ENCODE measurements around the gene RIN3. TPM values are rescaled to one million over a fixed set of nuclear protein-coding genes. Genes with fewer than 3 reads are reported as not detected.

Gene RIN3
- polyA plus RNA-seq, 1 donor = 15.6 TPM

GRCh38 chr14:92484132-92484823 lies 29.3 kb upstream of the RIN3 start:
- Histone ChIP-seq H3K9me3 (ENCODE audit: control insufficient read depth, low read depth, low read length) (no peaks in the 10 kb centered on the region), H3K27me3 (ENCODE audit: control insufficient read depth, insufficient read depth, low read length) (peaks cover 3% of the 10 kb centered on the region), H3K4me3 (ENCODE audit: low read length) (no peak overlapping the region), H3K36me3 (ENCODE audit: control insufficient read depth, insufficient read depth, low read length) (no peaks in the 10 kb centered on the region), H3K4me1 (ENCODE audit: control insufficient read depth, insufficient read depth, low read length) (no peaks in the 10 kb centered on the region), H3K27ac (ENCODE audit: low read length) (no peak overlapping the region)
- no CpG with 5 or more reads among the region's 7 CpGs for WGBS (ENCODE audit: insufficient coverage, low lambda C conversion rate)
- no peak for DNase-seq

DNA sequence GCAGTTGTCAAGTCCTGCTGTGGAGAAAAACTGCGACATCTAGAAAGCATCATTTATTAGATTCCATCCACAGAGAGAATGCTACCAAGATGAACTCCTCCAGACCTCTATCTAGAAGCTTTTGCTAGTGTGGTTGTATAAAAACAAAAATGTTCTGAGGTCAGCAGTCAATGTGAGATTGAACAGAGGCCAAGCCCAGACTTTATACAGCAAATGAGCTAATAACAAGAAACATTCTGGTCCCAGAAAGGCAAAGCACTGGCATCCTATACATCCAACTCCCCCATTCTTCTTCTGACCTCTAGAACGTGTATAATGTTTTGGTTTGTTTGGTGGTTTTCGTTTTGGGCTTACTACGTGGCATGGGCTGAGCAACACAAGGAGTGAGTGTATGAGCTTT lies 26.7 kb upstream of the RIN3 start:
- DNase-seq = no peak
- no peaks in the 10 kb centered on the region for H3K4me1 ChIP-seq (ENCODE audit: control insufficient read depth, insufficient read depth, low read length)

DNA sequence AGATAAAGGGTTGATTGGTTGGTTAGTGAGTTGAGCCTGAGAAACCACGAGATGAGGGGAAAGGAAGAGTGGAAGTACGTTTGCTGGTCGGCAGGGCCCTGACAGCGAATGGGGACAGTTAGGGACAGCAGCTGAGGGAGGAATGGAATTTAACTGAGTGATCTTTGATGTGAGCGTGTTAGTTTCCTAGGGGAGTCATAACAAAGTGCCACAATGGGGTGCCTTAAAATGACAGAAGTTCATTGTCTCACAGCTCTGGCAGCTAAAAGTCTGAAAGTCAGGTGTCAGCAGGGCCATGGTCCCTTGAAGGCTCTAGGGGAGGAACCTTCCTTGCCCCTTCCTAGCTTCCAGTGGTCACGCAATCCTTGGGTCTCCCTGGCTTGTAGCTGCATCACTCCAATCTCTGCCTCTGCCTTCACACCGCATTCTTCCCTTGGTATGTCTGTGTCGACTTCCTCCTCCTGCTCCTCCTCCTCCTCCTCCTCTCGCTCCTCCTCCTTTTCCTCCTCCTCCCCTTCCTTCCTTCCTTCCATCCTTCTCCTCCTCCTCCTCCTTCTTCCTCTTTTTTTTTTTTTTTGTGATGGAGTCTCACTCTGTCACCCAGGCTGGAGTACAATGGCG lies 26.0 kb upstream of the RIN3 start:
- 92% methylated on average over 2 of the region's 10 CpGs for WGBS (ENCODE audit: insufficient coverage, low lambda C conversion rate)
- no peaks in the 10 kb centered on the region for H3K36me3 ChIP-seq (ENCODE audit: control insufficient read depth, insufficient read depth, low read length)
- no peaks in the 10 kb centered on the region for H3K4me1 ChIP-seq (ENCODE audit: control insufficient read depth, insufficient read depth, low read length)
- no peak for DNase-seq
- H3K27me3 ChIP-seq (ENCODE audit: control insufficient read depth, insufficient read depth, low read length) = no peaks in the 10 kb centered on the region
- H3K4me3 ChIP-seq (ENCODE audit: low read length) = no peak overlapping the region
- no peaks in the 10 kb centered on the region for H3K9me3 ChIP-seq (ENCODE audit: control insufficient read depth, low read depth, low read length)
- no peak overlapping the region for H3K27ac ChIP-seq (ENCODE audit: low read length)

More for the DNA sequence above, 26.7 kb upstream of the RIN3 start:
- no CpG with 5 or more reads among the region's 4 CpGs for WGBS (ENCODE audit: insufficient coverage, low lambda C conversion rate)
- Histone ChIP-seq H3K27me3 (ENCODE audit: control insufficient read depth, insufficient read depth, low read length) (no peaks in the 10 kb centered on the region), H3K4me3 (ENCODE audit: low read length) (no peak overlapping the region), H3K9me3 (ENCODE audit: control insufficient read depth, low read depth, low read length) (no peaks in the 10 kb centered on the region), H3K27ac (ENCODE audit: low read length) (no peak overlapping the region), H3K36me3 (ENCODE audit: control insufficient read depth, insufficient read depth, low read length) (no peaks in the 10 kb centered on the region)

DNA sequence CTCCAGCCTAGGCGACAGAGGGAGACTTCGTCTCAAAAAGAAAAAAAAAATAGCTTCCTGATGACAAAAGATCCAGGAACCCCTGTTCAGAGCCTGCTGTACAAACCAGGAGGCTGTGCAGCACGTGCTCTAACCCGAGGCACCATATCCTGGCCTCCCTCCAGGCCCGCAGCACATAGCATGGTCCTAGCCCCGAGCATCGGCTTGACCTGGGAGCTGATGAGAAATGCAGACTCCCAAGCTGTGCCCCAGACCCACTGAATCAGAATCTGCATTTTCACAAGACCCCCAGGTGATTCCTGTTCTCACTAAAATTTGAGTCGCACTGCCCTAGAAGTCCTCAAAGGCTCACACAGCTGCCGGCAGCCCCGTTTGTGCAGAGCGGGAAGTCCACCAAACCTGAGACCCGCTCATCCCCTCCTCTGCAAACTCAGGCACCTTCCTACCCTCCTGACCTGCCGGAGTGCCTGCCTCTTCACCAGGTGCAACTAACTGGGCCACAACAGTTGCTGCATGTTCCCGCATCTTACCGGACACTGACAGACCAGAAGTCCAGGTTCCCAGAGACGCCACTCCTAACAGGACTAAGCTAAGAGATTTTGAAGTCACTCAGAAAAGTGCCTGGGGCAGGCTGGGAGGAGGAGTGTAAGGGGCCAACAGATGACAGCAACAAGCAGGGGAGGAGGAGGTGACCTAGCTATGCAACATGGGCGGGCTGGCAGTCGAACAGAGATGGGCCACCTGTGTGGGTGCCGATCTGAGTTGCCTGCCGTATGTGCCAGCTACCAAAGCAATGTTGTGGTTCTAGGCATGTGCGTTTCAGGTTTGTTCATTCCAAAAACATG lies 24.0 kb upstream of the RIN3 start:
- WGBS (ENCODE audit: insufficient coverage, low lambda C conversion rate) = no CpG with 5 or more reads among the region's 21 CpGs
- H3K36me3 ChIP-seq (ENCODE audit: control insufficient read depth, insufficient read depth, low read length) = no peaks in the 10 kb centered on the region
- no peaks in the 10 kb centered on the region for H3K9me3 ChIP-seq (ENCODE audit: control insufficient read depth, low read depth, low read length)
- H3K4me1 ChIP-seq (ENCODE audit: control insufficient read depth, insufficient read depth, low read length) = no peaks in the 10 kb centered on the region
- DNase-seq = no peak
- no peak overlapping the region for H3K27ac ChIP-seq (ENCODE audit: low read length)
- H3K27me3 ChIP-seq (ENCODE audit: control insufficient read depth, insufficient read depth, low read length) = no peaks in the 10 kb centered on the region
- no peak overlapping the region for H3K4me3 ChIP-seq (ENCODE audit: low read length)

DNA sequence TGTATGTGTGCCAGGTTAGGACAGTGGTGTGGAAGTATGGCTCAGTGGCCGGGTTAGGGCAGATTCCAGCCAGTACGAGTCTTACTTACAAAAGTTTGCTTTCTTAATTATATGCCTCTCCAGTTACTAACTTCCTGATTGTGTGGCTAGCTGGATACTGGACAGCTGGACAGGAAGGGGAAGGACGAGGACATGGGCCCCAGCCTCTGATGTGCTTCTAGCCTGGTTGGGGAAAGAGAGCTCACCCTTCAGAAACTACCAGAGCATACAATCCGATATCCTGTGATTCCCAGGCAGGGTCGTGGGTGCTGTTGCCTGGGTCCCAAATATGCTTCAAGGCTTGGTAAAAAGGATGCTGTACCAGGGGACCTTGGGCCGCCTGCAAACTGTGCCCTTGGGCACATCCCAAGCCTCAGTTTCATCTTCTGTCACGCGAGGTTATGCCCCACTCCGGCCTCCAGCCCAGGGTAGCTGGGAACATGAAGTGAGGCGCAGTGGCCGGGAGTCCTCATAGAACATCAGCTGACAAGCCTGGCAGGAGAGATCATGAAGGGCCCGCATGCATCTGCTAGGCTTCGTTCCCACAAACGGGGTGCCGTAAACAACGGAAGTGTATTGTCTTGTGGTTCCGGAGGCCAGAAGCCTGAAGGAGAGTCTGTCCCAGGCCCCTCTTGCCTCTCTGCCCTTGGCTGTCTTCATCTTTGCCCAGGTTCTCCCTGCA lies 23.2 kb upstream of the RIN3 start:
- H3K4me1 ChIP-seq (ENCODE audit: control insufficient read depth, insufficient read depth, low read length) = no peaks in the 10 kb centered on the region
- WGBS (ENCODE audit: insufficient coverage, low lambda C conversion rate) = 80% methylated on average over 1 of the region's 17 CpGs
- no peak for DNase-seq
- H3K9me3 ChIP-seq (ENCODE audit: control insufficient read depth, low read depth, low read length) = no peaks in the 10 kb centered on the region
- no peaks in the 10 kb centered on the region for H3K36me3 ChIP-seq (ENCODE audit: control insufficient read depth, insufficient read depth, low read length)
- no peaks in the 10 kb centered on the region for H3K27me3 ChIP-seq (ENCODE audit: control insufficient read depth, insufficient read depth, low read length)
- H3K4me3 ChIP-seq (ENCODE audit: low read length) = no peak overlapping the region
- no peak overlapping the region for H3K27ac ChIP-seq (ENCODE audit: low read length)

- H3K27me3 ChIP-seq (ENCODE audit: control insufficient read depth, insufficient read depth, low read length) = no peaks in the 10 kb centered on the region
- H3K36me3 ChIP-seq (ENCODE audit: control insufficient read depth, insufficient read depth, low read length) = no peaks in the 10 kb centered on the region
- H3K27ac ChIP-seq (ENCODE audit: low read length) = no peak overlapping the region
- WGBS (ENCODE audit: insufficient coverage, low lambda C conversion rate) = no CpG with 5 or more reads among the region's 8 CpGs
- no peak for DNase-seq
- no peaks in the 10 kb centered on the region for H3K4me1 ChIP-seq (ENCODE audit: control insufficient read depth, insufficient read depth, low read length)
- no peak overlapping the region for H3K4me3 ChIP-seq (ENCODE audit: low read length)
- no peaks in the 10 kb centered on the region for H3K9me3 ChIP-seq (ENCODE audit: control insufficient read depth, low read depth, low read length)
These were observed 21.8 kb upstream of the RIN3 start for GRCh38 chr14:92491782-92492181.

DNA sequence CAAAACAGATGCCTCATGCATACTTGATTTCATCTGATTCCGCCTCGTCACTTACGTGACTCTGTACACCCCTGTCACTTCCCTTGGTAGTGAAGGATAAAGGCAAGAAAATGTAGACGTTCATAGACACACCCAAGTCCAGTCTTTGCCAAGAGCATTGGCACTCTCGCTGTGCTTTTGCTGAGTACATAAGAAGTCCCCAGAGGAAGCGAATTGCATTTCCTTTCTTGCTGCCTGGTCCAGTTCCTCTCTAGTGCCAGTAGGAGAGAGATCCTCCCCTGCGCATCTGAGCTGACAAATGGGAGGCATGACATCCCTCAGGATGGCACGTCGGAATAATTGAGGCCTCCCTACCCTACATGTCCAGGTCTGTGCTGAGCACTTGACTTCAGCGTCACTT lies 21.3 kb upstream of the RIN3 start:
- no peaks in the 10 kb centered on the region for H3K9me3 ChIP-seq (ENCODE audit: control insufficient read depth, low read depth, low read length)
- H3K4me3 ChIP-seq (ENCODE audit: low read length) = no peak overlapping the region
- H3K27me3 ChIP-seq (ENCODE audit: control insufficient read depth, insufficient read depth, low read length) = no peaks in the 10 kb centered on the region
- no peak overlapping the region for H3K27ac ChIP-seq (ENCODE audit: low read length)
- WGBS (ENCODE audit: insufficient coverage, low lambda C conversion rate) = no CpG with 5 or more reads among the region's 10 CpGs
- no peaks in the 10 kb centered on the region for H3K36me3 ChIP-seq (ENCODE audit: control insufficient read depth, insufficient read depth, low read length)
- H3K4me1 ChIP-seq (ENCODE audit: control insufficient read depth, insufficient read depth, low read length) = no peaks in the 10 kb centered on the region
- DNase-seq = no peak

DNA sequence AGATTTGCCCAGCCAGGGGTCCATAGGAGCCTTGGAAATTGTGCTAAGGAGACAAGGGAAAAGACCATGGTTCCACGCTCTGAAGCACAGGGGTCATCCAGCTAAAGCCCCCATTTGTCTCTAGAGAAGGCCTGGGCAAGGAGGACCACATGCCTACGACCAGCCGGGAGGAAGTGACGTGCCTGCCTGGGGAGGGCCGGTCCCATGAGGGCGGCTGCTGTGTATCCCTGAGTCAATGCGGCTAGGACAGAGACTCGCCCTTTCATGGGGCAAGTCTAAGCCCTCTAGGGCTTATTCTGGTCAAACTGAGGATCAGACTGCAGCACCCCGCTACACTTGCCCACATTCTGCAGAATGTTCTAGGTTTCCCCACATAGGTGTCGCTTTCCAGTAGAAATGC lies 20.6 kb upstream of the RIN3 start:
- H3K4me3 ChIP-seq (ENCODE audit: low read length) = no peak overlapping the region
- H3K4me1 ChIP-seq (ENCODE audit: control insufficient read depth, insufficient read depth, low read length) = no peaks in the 10 kb centered on the region
- H3K36me3 ChIP-seq (ENCODE audit: control insufficient read depth, insufficient read depth, low read length) = no peaks in the 10 kb centered on the region
- DNase-seq = no peak
- 100% methylated on average over 1 of the region's 10 CpGs for WGBS (ENCODE audit: insufficient coverage, low lambda C conversion rate)
- no peaks in the 10 kb centered on the region for H3K9me3 ChIP-seq (ENCODE audit: control insufficient read depth, low read depth, low read length)
- H3K27ac ChIP-seq (ENCODE audit: low read length) = no peak overlapping the region
- H3K27me3 ChIP-seq (ENCODE audit: control insufficient read depth, insufficient read depth, low read length) = no peaks in the 10 kb centered on the region

DNA sequence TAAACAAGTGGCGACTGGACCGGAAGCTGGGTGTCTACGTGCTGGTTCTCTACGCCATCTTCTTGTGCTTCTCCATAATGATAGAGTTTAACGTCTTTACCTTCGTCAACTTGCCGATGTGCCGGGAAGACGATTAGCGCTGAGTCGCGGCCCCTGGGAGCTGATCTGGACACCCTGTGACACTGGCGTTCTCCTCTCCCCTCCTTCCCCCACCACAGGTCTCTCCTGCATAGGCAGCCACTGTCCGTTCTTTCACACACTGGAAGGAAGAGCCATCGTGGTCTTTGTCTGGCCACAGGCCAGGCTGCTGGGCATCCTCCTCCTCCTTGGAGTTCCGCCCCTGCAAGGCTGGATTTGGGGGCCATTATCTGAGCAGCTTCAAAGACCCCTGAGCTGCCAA lies 20.1 kb upstream of the RIN3 start:
- Histone ChIP-seq H3K4me1 (ENCODE audit: control insufficient read depth, insufficient read depth, low read length) (no peaks in the 10 kb centered on the region), H3K9me3 (ENCODE audit: control insufficient read depth, low read depth, low read length) (no peaks in the 10 kb centered on the region), H3K4me3 (ENCODE audit: low read length) (no peak overlapping the region), H3K27me3 (ENCODE audit: control insufficient read depth, insufficient read depth, low read length) (no peaks in the 10 kb centered on the region), H3K36me3 (ENCODE audit: control insufficient read depth, insufficient read depth, low read length) (no peaks in the 10 kb centered on the region), H3K27ac (ENCODE audit: low read length) (no peak overlapping the region)
- DNase-seq = no peak
- WGBS (ENCODE audit: insufficient coverage, low lambda C conversion rate) = no CpG with 5 or more reads among the region's 16 CpGs

DNA sequence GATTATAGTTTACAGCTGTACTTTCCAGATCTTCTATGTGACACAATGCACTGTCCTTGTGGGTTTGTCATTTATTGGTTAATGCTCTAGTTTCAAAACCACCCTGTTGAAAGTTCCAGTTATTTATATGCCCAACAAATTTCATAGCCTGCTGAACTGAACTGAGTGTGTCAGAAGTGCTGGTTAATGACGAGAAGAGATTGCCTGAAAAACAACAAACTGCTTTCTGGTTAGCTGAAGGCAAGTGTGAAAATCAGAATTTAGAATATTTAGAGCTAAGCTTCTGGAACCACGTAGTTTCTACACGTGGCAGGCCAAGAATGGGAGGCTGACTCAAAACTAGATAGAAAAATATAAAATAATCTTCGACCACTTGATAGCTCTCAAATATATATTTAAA lies 19.1 kb upstream of the RIN3 start:
- Histone ChIP-seq H3K36me3 (ENCODE audit: control insufficient read depth, insufficient read depth, low read length) (no peaks in the 10 kb centered on the region), H3K27me3 (ENCODE audit: control insufficient read depth, insufficient read depth, low read length) (no peaks in the 10 kb centered on the region), H3K9me3 (ENCODE audit: control insufficient read depth, low read depth, low read length) (no peaks in the 10 kb centered on the region), H3K4me3 (ENCODE audit: low read length) (no peak overlapping the region), H3K27ac (ENCODE audit: low read length) (no peak overlapping the region), H3K4me1 (ENCODE audit: control insufficient read depth, insufficient read depth, low read length) (no peaks in the 10 kb centered on the region)
- WGBS (ENCODE audit: insufficient coverage, low lambda C conversion rate) = 100% methylated on average over 1 of the region's 4 CpGs
- no peak for DNase-seq
